Rectal smooth muscle tissue (tissue), 1 donor: ENCODE results near the gene ZNF565.
"Not testable (repeated sequence)": the region's sequence is repeated elsewhere in the genome, so short reads cannot be mapped to it uniquely, and the experiment has no call there.

Source experiments
- H3K27ac ChIP-seq: one replicate; pipeline ENCODE4 v1.7.0; 2013; ENCODE audit warnings: low read depth, low read length, inconsistent platforms
- H3K27me3 ChIP-seq: one replicate; pipeline ENCODE4 v1.7.0; 2013; ENCODE audit warnings: low read length; ENCODE audit not compliant: control insufficient read depth, insufficient read depth
- H3K36me3 ChIP-seq: one replicate; pipeline ENCODE4 v1.7.0; 2013; ENCODE audit warnings: low read length; ENCODE audit not compliant: control insufficient read depth, insufficient read depth
- H3K4me1 ChIP-seq: one replicate; pipeline ENCODE4 v1.7.0; 2013; ENCODE audit warnings: low read length; ENCODE audit not compliant: control insufficient read depth, insufficient read depth
- H3K4me3 ChIP-seq: one replicate; pipeline ENCODE4 v1.7.0; 2013; ENCODE audit warnings: low read length
- H3K9ac ChIP-seq: one replicate; pipeline ENCODE4 v1.7.0; 2013; ENCODE audit warnings: low read length

Gene ZNF565

DNA sequence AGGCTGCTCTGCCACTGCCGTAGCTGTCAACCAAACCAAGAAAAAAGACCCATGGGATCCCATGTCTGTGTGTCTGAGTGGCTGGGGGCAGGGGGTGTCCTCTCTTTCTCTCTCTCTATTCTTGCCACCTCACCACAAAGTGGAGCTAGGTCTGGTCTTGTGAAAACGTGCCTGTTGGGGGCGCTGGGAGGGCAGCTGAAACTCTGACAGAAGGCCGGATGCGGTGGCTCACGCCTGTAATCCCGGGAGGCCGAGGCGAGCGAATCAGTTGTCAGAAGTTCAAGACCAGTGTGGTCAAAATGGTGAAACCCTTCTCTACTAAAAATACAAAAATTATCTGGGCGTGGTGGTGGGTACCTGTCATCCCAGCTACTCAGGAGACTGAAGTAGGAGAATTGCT, 29.6 kb upstream of the ZNF565 start:
- no peak overlapping the region for H3K27ac ChIP-seq
- H3K4me3 ChIP-seq, result no peak overlapping the region
- H3K9ac ChIP-seq, result no peak overlapping the region
- no peaks in the 10 kb centered on the region for H3K4me1 ChIP-seq
- no peaks in the 10 kb centered on the region for H3K36me3 ChIP-seq
- no peaks in the 10 kb centered on the region for H3K27me3 ChIP-seq

DNA sequence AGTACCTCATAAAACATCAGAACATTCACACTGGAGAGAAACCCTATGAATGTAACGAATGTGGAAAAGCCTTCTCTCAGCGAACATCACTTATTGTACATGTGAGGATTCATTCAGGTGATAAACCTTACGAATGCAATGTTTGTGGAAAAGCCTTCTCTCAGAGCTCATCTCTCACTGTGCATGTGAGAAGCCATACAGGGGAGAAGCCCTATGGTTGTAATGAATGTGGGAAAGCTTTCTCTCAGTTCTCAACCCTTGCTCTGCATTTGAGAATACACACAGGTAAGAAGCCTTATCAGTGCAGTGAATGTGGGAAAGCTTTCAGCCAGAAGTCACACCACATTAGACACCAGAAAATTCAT, 22.5 kb upstream of the ZNF565 start:
- Histone ChIP-seq H3K4me1 (no peaks in the 10 kb centered on the region), H3K9ac (no peak overlapping the region), H3K4me3 (no peak overlapping the region), H3K27ac (no peak overlapping the region), H3K36me3 (peaks cover 41% of the 10 kb centered on the region), H3K27me3 (no peaks in the 10 kb centered on the region)

DNA sequence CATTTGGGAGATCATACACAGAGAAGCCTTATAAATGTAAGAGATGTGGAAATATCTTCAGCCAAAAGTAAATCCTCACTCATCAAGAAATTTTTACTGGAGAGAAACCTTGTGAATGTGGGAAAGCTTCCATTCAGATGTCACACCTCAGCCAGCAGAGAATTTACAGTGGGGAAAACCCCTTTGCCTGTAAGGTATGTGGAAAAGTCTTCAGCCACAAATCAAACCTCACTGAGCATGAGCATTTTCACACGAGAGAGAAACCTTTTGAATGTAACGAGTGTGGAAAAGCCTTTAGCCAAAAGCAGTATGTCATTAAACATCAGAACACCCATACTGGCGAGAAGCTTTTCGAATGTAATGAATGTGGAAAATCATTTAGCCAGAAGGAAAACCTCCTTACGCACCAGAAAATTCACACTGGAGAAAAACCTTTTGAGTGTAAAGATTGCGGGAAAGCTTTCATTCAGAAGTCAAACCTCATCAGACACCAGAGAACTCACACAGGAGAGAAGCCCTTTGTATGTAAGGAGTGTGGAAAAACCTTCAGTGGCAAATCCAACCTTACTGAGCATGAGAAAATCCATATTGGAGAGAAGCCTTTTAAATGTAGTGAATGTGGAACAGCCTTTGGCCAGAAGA, 22.0 kb upstream of the ZNF565 start:
- H3K27ac ChIP-seq, result no peak overlapping the region
- no peaks in the 10 kb centered on the region for H3K27me3 ChIP-seq
- H3K9ac ChIP-seq, result no peak overlapping the region
- no peaks in the 10 kb centered on the region for H3K4me1 ChIP-seq
- no peak overlapping the region for H3K4me3 ChIP-seq
- peaks cover 44% of the 10 kb centered on the region for H3K36me3 ChIP-seq

GRCh38 chr19:36233626-36234025, 19.2 kb upstream of the ZNF565 start:
- H3K27me3 ChIP-seq, H3K4me1 ChIP-seq, H3K9ac ChIP-seq, H3K4me3 ChIP-seq, H3K27ac ChIP-seq: not testable (repeated sequence)
- peaks cover 65% of the 10 kb centered on the region for H3K36me3 ChIP-seq

DNA sequence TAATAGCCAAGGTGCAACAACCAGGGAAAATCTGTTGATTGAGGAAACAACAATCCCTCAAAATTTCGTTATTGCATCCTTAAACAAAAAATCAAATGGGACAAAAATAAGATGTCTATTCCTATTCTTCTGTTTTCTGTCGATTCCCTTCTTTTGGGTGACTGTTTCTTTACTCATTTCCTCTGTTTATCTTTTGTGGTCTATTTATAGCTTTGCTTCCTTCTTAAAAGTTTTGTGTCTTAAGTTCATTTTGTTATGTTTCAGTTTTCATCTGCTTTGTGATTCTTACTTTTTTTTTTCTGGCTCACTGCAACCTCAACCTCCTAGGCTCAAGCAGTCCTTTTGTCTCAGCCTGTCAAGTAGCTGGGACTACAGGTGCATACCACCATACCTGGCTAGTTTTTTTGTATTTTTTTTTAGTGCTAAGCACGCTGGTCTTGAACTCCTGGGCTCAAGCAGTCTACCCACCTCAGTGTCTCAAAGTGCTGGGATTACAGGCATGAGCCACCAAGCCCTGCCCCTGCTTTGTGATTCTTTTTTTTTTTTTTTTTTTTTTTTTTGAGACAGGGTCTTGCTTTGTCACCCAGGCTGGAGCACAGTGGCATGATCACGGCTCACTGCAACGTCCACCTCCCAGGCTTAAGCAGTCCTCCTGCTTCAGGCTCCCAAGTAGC, 10.9 kb upstream of the ZNF565 start:
- Histone ChIP-seq H3K27ac (no peak overlapping the region), H3K36me3 (peaks cover 29% of the 10 kb centered on the region), H3K4me3 (no peak overlapping the region), H3K27me3 (no peaks in the 10 kb centered on the region), H3K9ac (no peak overlapping the region), H3K4me1 (peaks cover 5% of the 10 kb centered on the region)

- H3K9ac ChIP-seq, result no peak overlapping the region
- no peak overlapping the region for H3K27ac ChIP-seq
- H3K36me3 ChIP-seq, result peaks cover 6% of the 10 kb centered on the region
- no peaks in the 10 kb centered on the region for H3K27me3 ChIP-seq
- peaks cover 5% of the 10 kb centered on the region for H3K4me1 ChIP-seq
- no peak overlapping the region for H3K4me3 ChIP-seq
These were observed 8.0 kb upstream of the ZNF565 start for GRCh38 chr19:36222503-36222902.

GRCh38 chr19:36221474-36221873, 7.0 kb upstream of the ZNF565 start:
- H3K9ac ChIP-seq, result no peak overlapping the region
- peaks cover 6% of the 10 kb centered on the region for H3K36me3 ChIP-seq
- no peaks in the 10 kb centered on the region for H3K27me3 ChIP-seq
- no peak overlapping the region for H3K4me3 ChIP-seq
- peaks cover 5% of the 10 kb centered on the region for H3K4me1 ChIP-seq
- H3K27ac ChIP-seq, result no peak overlapping the region

GRCh38 chr19:36215276-36216123, 1.0 kb upstream of the ZNF565 start:
- H3K27me3 ChIP-seq, result no peaks in the 10 kb centered on the region
- peak overlapping the region; percentile 91 for H3K4me3 ChIP-seq
- no peaks in the 10 kb centered on the region for H3K36me3 ChIP-seq
- peaks cover 4% of the 10 kb centered on the region for H3K4me1 ChIP-seq
- H3K9ac ChIP-seq, result peak overlapping the region; percentile 56
- H3K27ac ChIP-seq, result peak overlapping the region; percentile 98

DNA sequence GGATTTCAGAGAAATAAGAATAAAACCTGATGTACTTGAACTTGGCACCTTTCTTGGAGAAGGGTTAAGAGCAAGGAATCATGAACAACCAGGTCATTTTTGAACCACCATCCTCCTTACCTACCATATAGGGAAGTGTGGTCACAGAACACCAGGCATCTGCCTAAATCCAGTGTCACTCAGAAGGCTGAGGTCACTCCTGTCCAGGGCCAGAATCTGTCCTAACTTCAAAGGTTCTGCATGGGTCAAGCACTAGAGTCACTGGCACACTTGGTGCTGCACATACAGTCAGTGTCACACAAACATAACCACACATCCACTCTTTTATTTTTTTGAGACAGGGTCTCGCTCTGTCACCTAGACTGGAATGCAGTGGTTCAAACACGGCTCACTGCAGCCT, 1.6 kb downstream of the ZNF565 start:
- H3K4me1 ChIP-seq, result peaks cover 4% of the 10 kb centered on the region
- H3K36me3 ChIP-seq, result no peaks in the 10 kb centered on the region
- H3K9ac ChIP-seq, result no peak overlapping the region
- no peaks in the 10 kb centered on the region for H3K27me3 ChIP-seq
- H3K4me3 ChIP-seq, result no peak overlapping the region
- no peak overlapping the region for H3K27ac ChIP-seq

DNA sequence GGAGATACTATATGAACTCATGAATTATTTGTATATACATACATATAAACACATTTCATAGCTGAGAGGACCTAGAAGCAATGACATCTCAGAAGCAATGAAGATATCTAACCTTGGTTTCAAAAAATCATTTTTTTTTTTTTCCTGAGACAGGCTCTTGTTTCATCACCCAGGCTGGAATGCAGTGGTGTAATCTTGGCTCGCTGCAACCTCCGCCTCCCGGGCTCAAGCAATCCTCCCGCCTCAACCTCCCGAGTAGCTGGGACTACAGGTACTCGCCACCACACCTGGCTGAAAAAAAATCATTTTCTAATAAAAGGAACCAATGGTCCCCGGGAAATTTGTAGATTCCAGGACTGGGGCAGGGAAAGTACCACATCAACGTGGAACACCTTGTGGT, 4.0 kb downstream of the ZNF565 start:
- no peak overlapping the region for H3K4me3 ChIP-seq
- H3K9ac ChIP-seq, result no peak overlapping the region
- H3K4me1 ChIP-seq, result peaks cover 4% of the 10 kb centered on the region
- H3K36me3 ChIP-seq, result no peaks in the 10 kb centered on the region
- no peak overlapping the region for H3K27ac ChIP-seq
- no peaks in the 10 kb centered on the region for H3K27me3 ChIP-seq

- H3K36me3 ChIP-seq, result no peaks in the 10 kb centered on the region
- no peak overlapping the region for H3K4me3 ChIP-seq
- no peak overlapping the region for H3K27ac ChIP-seq
- no peaks in the 10 kb centered on the region for H3K27me3 ChIP-seq
- H3K4me1 ChIP-seq, result peaks cover 4% of the 10 kb centered on the region
- no peak overlapping the region for H3K9ac ChIP-seq
These were observed 5.1 kb downstream of the ZNF565 start for GRCh38 chr19:36209372-36209771.

- H3K4me3 ChIP-seq, result no peak overlapping the region
- H3K4me1 ChIP-seq, result no peaks in the 10 kb centered on the region
- no peak overlapping the region for H3K9ac ChIP-seq
- no peak overlapping the region for H3K27ac ChIP-seq
- H3K36me3 ChIP-seq, result peaks cover 2% of the 10 kb centered on the region
- no peaks in the 10 kb centered on the region for H3K27me3 ChIP-seq
These were observed 6.7 kb downstream of the ZNF565 start for GRCh38 chr19:36207605-36208252.
